K562 (cell line): Measurements from ENCODE around the gene SCYL1. TPM values are rescaled to one million over a fixed set of nuclear protein-coding genes. Genes with fewer than 3 reads are reported as not detected.

Experiments used
- ARID2 ChIP-seq: fragments of 450-650 bp; IDR thresholded peaks from 2 replicates; pipeline ENCODE4 v1.6.1; 2017; ENCODE audit warnings: antibody characterized with exemption, mild to moderate bottlenecking
- CBX2 ChIP-seq: fragments of 200-600 bp; sonication (generic); IDR thresholded peaks from one replicate; pipeline ENCODE4 v1.6.1; 2012; ENCODE audit warnings: mild to moderate bottlenecking, low read length, inconsistent platforms; ENCODE audit not compliant: insufficient read depth, poor library complexity, severe bottlenecking
- CBX3 ChIP-seq, 2 experiments: IDR thresholded peaks; 1 replicate in 1 of 2; 2 replicates in 1 of 2; pipeline ENCODE4 v1.6.1; 2012; ENCODE audit warnings: inconsistent platforms in 2 of 2, low read length in 2 of 2, borderline replicate concordance in 1 of 2, control low read depth in 1 of 2
- CC2D1A ChIP-seq: fragments of 450-650 bp; IDR thresholded peaks from 2 replicates; pipeline ENCODE4 v1.6.1; 2017; ENCODE audit warnings: mild to moderate bottlenecking
- CCAR2 ChIP-seq: fragments of 200-400 bp; formaldehyde crosslinking; IDR thresholded peaks from 2 replicates; pipeline ENCODE4 v1.6.1; 2017; ENCODE audit warnings: mild to moderate bottlenecking, low read depth, low read length
- COPS2 ChIP-seq: fragments of 450-650 bp; conservative IDR thresholded peaks from 2 replicates; pipeline ENCODE4 v1.6.1; 2016; ENCODE audit warnings: mild to moderate bottlenecking, moderate library complexity
- CREB1 ChIP-seq, 2 experiments: sonication (generic) in 1 of 2; formaldehyde crosslinking in 1 of 2; IDR thresholded peaks; 2 replicates each; pipeline versions ENCODE4 v1.6.1 to v1.8.0; 2012 to 2022; ENCODE audit warnings: inconsistent platforms in 1 of 2, mild to moderate bottlenecking in 1 of 2, missing genetic modification reagents in 1 of 2, moderate library complexity in 1 of 2
- ELF1 ChIP-seq: fragments of 200-800 bp; sonication (Bioruptor generic); IDR thresholded peaks from 2 replicates; pipeline ENCODE4 v1.6.1; 2016; ENCODE audit warnings: missing genetic modification characterization, missing compliant biosample characterization
- GABPA ChIP-seq: fragments of 200-800 bp; sonication (Bioruptor generic); conservative IDR thresholded peaks from 2 replicates; pipeline ENCODE4 v1.6.1; 2016; ENCODE audit warnings: low read depth, missing genetic modification characterization, missing compliant biosample characterization
- GATA2 ChIP-seq: sonication (generic); formaldehyde crosslinking; IDR thresholded peaks from 2 replicates; pipeline ENCODE4 v1.4.0; 2020; ENCODE audit warnings: mild to moderate bottlenecking, missing genetic modification reagents
- LARP7 ChIP-seq: fragments of 450-650 bp; IDR thresholded peaks from 2 replicates; pipeline ENCODE4 v1.6.1; 2016
- MIER1 ChIP-seq: fragments of 450-650 bp; IDR thresholded peaks from 2 replicates; pipeline ENCODE4 v1.6.1; 2016; ENCODE audit warnings: antibody characterized with exemption, mild to moderate bottlenecking, low read depth
- MTA3 ChIP-seq: fragments of 450-650 bp; formaldehyde crosslinking; IDR thresholded peaks from 2 replicates; pipeline ENCODE4 v1.6.1; 2017; ENCODE audit warnings: mild to moderate bottlenecking, borderline replicate concordance
- MYNN ChIP-seq, 2 experiments: sonication (generic); formaldehyde crosslinking in 1 of 2; IDR thresholded peaks; 2 replicates each; pipeline versions ENCODE4 v1.5.0 to v1.6.1; 2016 to 2020; ENCODE audit warnings: antibody characterized with exemption in 1 of 2, missing genetic modification reagents in 1 of 2
- NFIC ChIP-seq: fragments of 450-650 bp; IDR thresholded peaks from 2 replicates; pipeline ENCODE4 v1.6.1; 2017; ENCODE audit warnings: mild to moderate bottlenecking, inconsistent platforms
- NR2F6 ChIP-seq: fragments of 450-650 bp; formaldehyde crosslinking; IDR thresholded peaks from 2 replicates; pipeline ENCODE4 v1.4.0; 2020; ENCODE audit warnings: mild to moderate bottlenecking
- PTTG1 ChIP-seq: fragments of 450-650 bp; IDR thresholded peaks from 2 replicates; pipeline ENCODE4 v1.6.1; 2016; ENCODE audit warnings: low read depth, mild to moderate bottlenecking, missing genetic modification characterization, missing compliant biosample characterization
- RHOXF2B ChIP-seq: fragments of 250-450 bp; sonication (Bioruptor Pico); conservative IDR thresholded peaks from 2 replicates; pipeline ENCODE4 v1.5.1; 2021
- SAP30 ChIP-seq: fragments of 200-600 bp; sonication (generic); IDR thresholded peaks from 2 replicates; pipeline ENCODE4 v1.6.1; 2012; ENCODE audit warnings: borderline replicate concordance, low read depth, mild to moderate bottlenecking, moderate library complexity, low read length, control low read depth, inconsistent platforms; ENCODE audit not compliant: insufficient read depth, poor library complexity, severe bottlenecking
- SMARCB1 ChIP-seq: IDR thresholded peaks from 2 replicates; pipeline ENCODE4 v1.6.1; 2011; ENCODE audit warnings: improper control_type of control experiment, low read depth; ENCODE audit not compliant: insufficient read length
- STAT5B ChIP-seq: fragments of 250-450 bp; sonication (Bioruptor Pico); IDR thresholded peaks from 2 replicates; pipeline ENCODE4 v1.8.0; 2021; ENCODE audit warnings: mild to moderate bottlenecking, inconsistent platforms
- ZNF134 ChIP-seq: fragments of 250-450 bp; sonication (Bioruptor Pico); conservative IDR thresholded peaks from 2 replicates; pipeline ENCODE4 v1.4.0; 2020
- ZNF282 ChIP-seq: sonication (generic); formaldehyde crosslinking; IDR thresholded peaks from 2 replicates; pipeline ENCODE4 v1.8.1; 2023; ENCODE audit warnings: missing genetic modification reagents
- ZNF316 ChIP-seq: fragments of 450-650 bp; IDR thresholded peaks from 2 replicates; pipeline ENCODE4 v1.6.1; 2016
- ZNF507 ChIP-seq: conservative IDR thresholded peaks from 2 replicates; pipeline ENCODE4 v1.6.1; 2017; ENCODE audit warnings: missing genetic modification characterization, missing compliant biosample characterization
- ZNF561 ChIP-seq: fragments of 450-650 bp; formaldehyde crosslinking; conservative IDR thresholded peaks from 2 replicates; pipeline ENCODE4 v1.4.0; 2020; ENCODE audit warnings: mild to moderate bottlenecking, moderate library complexity
- ZNF584 ChIP-seq: fragments of 200-800 bp; sonication (Bioruptor generic); IDR thresholded peaks from 2 replicates; pipeline ENCODE4 v1.6.1; 2016; ENCODE audit warnings: low read depth, mild to moderate bottlenecking, missing genetic modification characterization, missing compliant biosample characterization
- polyA plus RNA-seq, 8 experiments: library from polyadenylated mRNA; depleted of rRNA in 4 of 8; stranded (reverse) in 5 of 8; unstranded in 3 of 8; fragments of >200 nt; fragmentation: Nextera tagmentation in 2 of 8; fragmentation: Illumina TruSeq in 1 of 8; extraction: Ambion mirVana in 2 of 8; extraction: Trizol in 1 of 8; gene quantifications; 2 replicates each; pipeline versions ENCODE4 v1.2.1 to v1.2.3, GENCODE V29; 2011 to 2014; ENCODE audit warnings: inconsistent platforms in 1 of 8, missing spikeins in 1 of 8
- total RNA-seq, 7 experiments: library from RNA; depleted of rRNA in 6 of 7; stranded (reverse); fragments of >200 nt in 6 of 7; fragmentation: Illumina TruSeq in 2 of 7; extraction: Trizol in 2 of 7; gene quantifications; 2 replicates each; pipeline versions ENCODE4 v1.2.1 to v1.2.3, GENCODE V29; 2011 to 2021; ENCODE audit warnings: low replicate concordance in 1 of 7
- TF ChIP-seq, protein P1 (sequence below): fragments of 250-450 bp; sonication (Bioruptor Pico); IDR thresholded peaks from 2 replicates; pipeline ENCODE4 v1.8.0; 2022; ENCODE audit warnings: inconsistent platforms, mild to moderate bottlenecking, moderate library complexity, borderline replicate concordance

The SCYL1 gene
- total and polyA plus RNA-seq, 9 of the 15 experiments (the other 6 are each of a cell fraction or from before 2014, with no cell fraction given) = 1.9 to 145 (median 57.6) TPM

DNA sequence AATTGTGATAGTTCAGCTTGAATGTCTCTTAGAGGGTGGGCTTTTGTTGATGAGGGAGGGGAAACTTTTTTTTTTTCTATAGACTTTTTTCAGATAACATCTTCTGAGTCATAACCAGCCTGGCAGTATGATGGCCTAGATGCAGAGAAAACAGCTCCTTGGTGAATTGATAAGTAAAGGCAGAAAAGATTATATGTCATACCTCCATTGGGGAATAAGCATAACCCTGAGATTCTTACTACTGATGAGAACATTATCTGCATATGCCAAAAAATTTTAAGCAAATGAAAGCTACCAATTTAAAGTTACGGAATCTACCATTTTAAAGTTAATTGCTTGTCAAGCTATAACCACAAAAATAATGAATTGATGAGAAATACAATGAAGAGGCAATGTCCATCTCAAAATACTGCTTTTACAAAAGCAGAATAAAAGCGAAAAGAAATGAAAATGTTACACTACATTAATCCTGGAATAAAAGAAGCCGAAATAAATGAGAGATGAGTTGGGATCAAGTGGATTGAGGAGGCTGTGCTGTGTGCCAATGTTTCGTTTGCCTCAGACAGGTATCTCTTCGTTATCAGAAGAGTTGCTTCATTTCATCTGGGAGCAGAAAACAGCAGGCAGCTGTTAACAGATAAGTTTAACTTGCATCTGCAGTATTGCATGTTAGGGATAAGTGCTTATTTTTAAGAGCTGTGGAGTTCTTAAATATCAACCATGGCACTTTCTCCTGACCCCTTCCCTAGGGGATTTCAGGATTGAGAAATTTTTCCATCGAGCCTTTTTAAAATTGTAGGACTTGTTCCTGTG lies 22.1 kb upstream of the SCYL1 start (continued):
- peak; percentile 54 for TF ChIP-seq CREB1 (IDR thresholded peaks at IDR 0.05)
- TF ChIP-seq CREB1 (CRISPR knock-in tag; IDR thresholded peaks at IDR 0.05) = peak; percentile 34; the same call in 1 of the 2 replicates
- no peak for TF ChIP-seq RHOXF2B (CRISPR knock-in tag)
- TF ChIP-seq, protein P1, sequence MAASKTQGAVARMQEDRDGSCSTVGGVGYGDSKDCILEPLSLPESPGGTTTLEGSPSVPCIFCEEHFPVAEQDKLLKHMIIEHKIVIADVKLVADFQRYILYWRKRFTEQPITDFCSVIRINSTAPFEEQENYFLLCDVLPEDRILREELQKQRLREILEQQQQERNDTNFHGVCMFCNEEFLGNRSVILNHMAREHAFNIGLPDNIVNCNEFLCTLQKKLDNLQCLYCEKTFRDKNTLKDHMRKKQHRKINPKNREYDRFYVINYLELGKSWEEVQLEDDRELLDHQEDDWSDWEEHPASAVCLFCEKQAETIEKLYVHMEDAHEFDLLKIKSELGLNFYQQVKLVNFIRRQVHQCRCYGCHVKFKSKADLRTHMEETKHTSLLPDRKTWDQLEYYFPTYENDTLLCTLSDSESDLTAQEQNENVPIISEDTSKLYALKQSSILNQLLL = no peak
- no peak for TF ChIP-seq MYNN (IDR thresholded peaks at IDR 0.05)
- TF ChIP-seq MYNN (CRISPR knock-in tag; IDR thresholded peaks at IDR 0.05) = no peak
- TF ChIP-seq CBX3 (IDR thresholded peaks at IDR 0.05; ENCODE audit: borderline replicate concordance in 1 of 2, low read length in 2 of 2) = 0 out of 3 replicates have a peak, but pooled peaks of 1 of the 2 experiments have one; percentile 43
- peak; percentile 34; the same call in 1 of the 2 replicates for TF ChIP-seq ARID2
- TF ChIP-seq SAP30 = no peak
- TF ChIP-seq MIER1 = no peak
- no peak for TF ChIP-seq GABPA
- no peak for TF ChIP-seq SMARCB1
- TF ChIP-seq ZNF584 (CRISPR knock-in tag) = no peak
- TF ChIP-seq ELF1 (tag) = 0 out of 2 replicates have a peak, but pooled peaks have one; percentile 9
- peak; percentile 78; the same call in 1 of the 2 replicates for TF ChIP-seq ZNF561
- TF ChIP-seq STAT5B (CRISPR knock-in tag) = no peak
- TF ChIP-seq ZNF134 (CRISPR knock-in tag) = no peak
- no peak for TF ChIP-seq ZNF316
- no peak for TF ChIP-seq CBX2
- TF ChIP-seq ZNF507 (tag) = no peak
- no peak for TF ChIP-seq CCAR2
- TF ChIP-seq CC2D1A = no peak
- no peak for TF ChIP-seq PTTG1 (tag)
- TF ChIP-seq COPS2 = no peak
- TF ChIP-seq LARP7 = peak; percentile 90
- TF ChIP-seq NR2F6 (CRISPR knock-in tag) = 0 out of 2 replicates have a peak, but pooled peaks have one; percentile 42
- no peak for TF ChIP-seq ZNF282 (CRISPR knock-in tag)
- TF ChIP-seq NFIC = peak; percentile 30; the same call in 1 of the 2 replicates
- TF ChIP-seq GATA2 = no peak
- 0 out of 2 replicates have a peak, but pooled peaks have one; percentile 23 for TF ChIP-seq MTA3
